ENCODE data around the gene ZFYVE28.

DNA sequence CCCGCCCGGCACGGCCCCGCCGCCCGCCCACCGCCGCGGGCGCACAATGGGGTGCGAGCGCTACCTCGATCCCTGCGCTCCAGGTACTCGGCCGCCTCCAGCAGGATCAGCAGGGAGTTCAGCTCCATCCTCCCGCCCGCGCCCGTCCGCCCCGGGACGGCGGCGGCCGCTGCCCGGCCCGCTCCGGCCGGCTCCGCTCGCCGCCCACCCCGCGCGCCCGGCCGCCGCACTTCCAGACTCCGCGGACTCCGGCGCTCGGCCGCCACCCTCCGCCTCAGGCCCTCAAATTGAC, 156.6 kb downstream of the ZFYVE28 start, which contains the start of gene MXD4:
- TF ChIP-seq EZH2 (IDR thresholded peaks at IDR 0.05), result no peak
- TF ChIP-seq EZH2phosphoT487 (IDR thresholded peaks at IDR 0.05), result no peak
